BJ (cell line): ENCODE data around the gene MYOZ1. TPM values are rescaled to one million over a fixed set of nuclear protein-coding genes. Genes with fewer than 3 reads are reported as not detected.

Experiments
- CTCF ChIA-PET: fragments of 350-600 bp; formaldehyde crosslinking; extraction: SDS; loops from one replicate; lab custom pipeline; 2021; ENCODE audit warnings: antibody characterized with exemption, inconsistent platforms; lab: Yijun Ruan, JAX
- POLR2A ChIA-PET: fragments of 300-600 bp; sonication (Branson Sonifier 250); formaldehyde crosslinking; extraction: SDS; loops from one replicate; lab custom pipeline; 2021; ENCODE audit warnings: antibody characterized with exemption; lab: Charles Lee
- DNase-seq: peaks from one replicate; pipeline ENCODE4 v3.0.0-alpha.2; 2011; ENCODE audit warnings: low read depth
- H3K27me3 ChIP-seq: 2 replicates; pipeline ENCODE4 v1.6.0; 2011; ENCODE audit warnings: low read length; ENCODE audit not compliant: control insufficient read depth, insufficient read depth
- H3K36me3 ChIP-seq: 2 replicates; pipeline ENCODE4 v1.5.1; 2011; ENCODE audit warnings: low read length; ENCODE audit not compliant: control insufficient read depth, insufficient read depth
- H3K4me3 ChIP-seq: 2 replicates; pipeline ENCODE4 v1.5.1; 2011; ENCODE audit warnings: low read depth, mild to moderate bottlenecking, control low read depth, low read length
- CTCF ChIP-seq: IDR thresholded peaks from 2 replicates; pipeline ENCODE4 v1.5.1; 2011; ENCODE audit warnings: low read depth, mild to moderate bottlenecking, control low read depth, inconsistent platforms, low read length, moderate library complexity; ENCODE audit not compliant: insufficient read depth
- polyA plus RNA-seq: library from polyadenylated mRNA; depleted of rRNA; stranded (reverse); fragments of >200 nt; gene quantifications from 2 replicates; pipeline ENCODE4 v1.2.3, GENCODE V29; 2011

MYOZ1 gene
- polyA plus RNA-seq, 1 experiment = 9.6 TPM

- Histone ChIP-seq H3K36me3 (no peaks in the 10 kb centered on the region), H3K27me3 (no peaks in the 10 kb centered on the region), H3K4me3 (no peak overlapping the region)
- DNase-seq = no peak
- ChIA-PET POLR2A (no interaction called here), CTCF (no interaction called here)
- no peak for TF ChIP-seq CTCF
Measured at GRCh38 chr10:73593110-73593509, 48.2 kb downstream of the MYOZ1 start.

- Histone ChIP-seq H3K27me3 (no peaks in the 10 kb centered on the region), H3K4me3 (no peak overlapping the region), H3K36me3 (no peaks in the 10 kb centered on the region)
- DNase-seq = peak; percentile 34
- ChIA-PET CTCF (interaction anchor here (1.8 kb wide), 1 partner anchor 9 kb away, joined by 4 read pairs; no protein-coding TSS in a partner anchor), POLR2A (no interaction called here)
- TF ChIP-seq CTCF = no peak
Measured at GRCh38 chr10:73591935-73592699, 49.2 kb downstream of the MYOZ1 start.

- H3K27me3 ChIP-seq = no peaks in the 10 kb centered on the region
- no peak for TF ChIP-seq CTCF
- H3K36me3 ChIP-seq = no peaks in the 10 kb centered on the region
- ChIA-PET POLR2A (interaction anchor here (0.6 kb wide), 2 partner anchors 327 to 1473 kb away, joined by 3 read pairs; no protein-coding TSS in a partner anchor), CTCF (interaction anchor here (0.6 to 1.8 kb wide), 2 partner anchors 7 to 10 kb away, joined by 3 to 4 read pairs; no protein-coding TSS in a partner anchor)
- no peak within 1 kb of the TSS for H3K4me3 ChIP-seq
- DNase-seq = peak; percentile 54
Measured at GRCh38 chr10:73590881-73591799, 50.1 kb downstream of the MYOZ1 start, which contains the start of gene USP54. Gene USP54, minus strand, starts transcription at chr10:73591342. Its CDS starts 15,684 bp downstream, at chr10:73575658.

GRCh38 chr10:73589563-73590126, 51.6 kb downstream of the MYOZ1 start:
- no peaks in the 10 kb centered on the region for H3K27me3 ChIP-seq
- DNase-seq = no peak
- no peak for TF ChIP-seq CTCF
- H3K4me3 ChIP-seq = no peak overlapping the region
- no peaks in the 10 kb centered on the region for H3K36me3 ChIP-seq
- ChIA-PET POLR2A (no interaction called here), CTCF (interaction anchor here (0.6 kb wide), 1 partner anchor 1332 kb away, joined by 3 read pairs; no protein-coding TSS in a partner anchor)
